HepG2 (cell line): ENCODE measurements around the gene PRM3. TPM values are rescaled to one million over a fixed set of nuclear protein-coding genes. Genes with fewer than 3 reads are reported as not detected.

ENCODE experiments used
- ARNT2 ChIP-seq: sonication (generic); formaldehyde crosslinking; IDR thresholded peaks from 2 replicates; pipeline ENCODE4 v1.8.0; 2022; ENCODE audit warnings: mild to moderate bottlenecking, low read depth, missing genetic modification reagents, moderate library complexity
- ATF5 ChIP-seq: sonication (generic); formaldehyde crosslinking; IDR thresholded peaks from 2 replicates; pipeline ENCODE4 v1.4.0; 2020; ENCODE audit warnings: mild to moderate bottlenecking, low read depth, missing genetic modification reagents
- CBX1 ChIP-seq: IDR thresholded peaks from one replicate; pipeline ENCODE4 v1.6.1; 2016; ENCODE audit warnings: antibody characterized with exemption, low read depth
- ETV5 ChIP-seq: IDR thresholded peaks from 2 replicates; pipeline ENCODE4 v1.6.1; 2018; ENCODE audit warnings: missing biosample characterization, missing genetic modification reagents, inconsistent platforms, borderline replicate concordance
- HMGA1 ChIP-seq: sonication (generic); formaldehyde crosslinking; conservative IDR thresholded peaks from 2 replicates; pipeline ENCODE4 v1.4.0; 2020; ENCODE audit warnings: missing genetic modification reagents
- IRF2 ChIP-seq: IDR thresholded peaks from 2 replicates; pipeline ENCODE4 v1.6.1; 2018; ENCODE audit warnings: missing genetic modification reagents, missing compliant biosample characterization
- MED1 ChIP-seq: sonication (generic); formaldehyde crosslinking; IDR thresholded peaks from 2 replicates; pipeline ENCODE4 v1.4.0; 2020; ENCODE audit warnings: missing genetic modification reagents
- SP2 ChIP-seq: sonication (generic); formaldehyde crosslinking; IDR thresholded peaks from 2 replicates; pipeline ENCODE4 v1.5.1; 2020; ENCODE audit warnings: mild to moderate bottlenecking, missing genetic modification reagents
- THAP11 ChIP-seq: IDR thresholded peaks from 2 replicates; pipeline ENCODE4 v1.6.1; 2016; ENCODE audit warnings: missing biosample characterization, missing genetic modification reagents
- ZC3H4 ChIP-seq: sonication (generic); formaldehyde crosslinking; IDR thresholded peaks from 2 replicates; pipeline ENCODE4 v1.4.0; 2020; ENCODE audit warnings: missing genetic modification reagents, borderline replicate concordance
- ZGPAT ChIP-seq: IDR thresholded peaks from 2 replicates; pipeline ENCODE4 v1.6.1; 2016; ENCODE audit warnings: mild to moderate bottlenecking
- ZIK1 ChIP-seq: sonication (generic); formaldehyde crosslinking; IDR thresholded peaks from 2 replicates; pipeline ENCODE4 v1.5.0; 2020; ENCODE audit warnings: mild to moderate bottlenecking, low read depth, missing genetic modification reagents, borderline replicate concordance
- ZNF460 ChIP-seq: sonication (generic); formaldehyde crosslinking; IDR thresholded peaks from 2 replicates; pipeline ENCODE4 v1.5.1; 2020; ENCODE audit warnings: missing genetic modification reagents, mild to moderate bottlenecking, borderline replicate concordance
- ZNF644 ChIP-seq: IDR thresholded peaks from 2 replicates; pipeline ENCODE4 v1.6.1; 2016; ENCODE audit warnings: low read depth
- ZNF766 ChIP-seq: sonication (generic); formaldehyde crosslinking; IDR thresholded peaks from 2 replicates; pipeline ENCODE4 v1.5.0; 2020; ENCODE audit warnings: missing genetic modification reagents, borderline replicate concordance
- ZNF879 ChIP-seq: sonication (generic); formaldehyde crosslinking; IDR thresholded peaks from 2 replicates; pipeline ENCODE4 v1.8.1; 2023; ENCODE audit warnings: missing genetic modification reagents
- polyA plus RNA-seq, 8 experiments: library from polyadenylated mRNA; depleted of rRNA in 3 of 8; stranded (reverse) in 7 of 8; unstranded in 1 of 8; fragments of >200 nt; fragmentation: Illumina TruSeq in 4 of 8; extraction: Trizol in 4 of 8; gene quantifications; 2 replicates each; pipeline versions ENCODE4 v1.2.1 to v1.2.3, GENCODE V29; 2011 to 2016; ENCODE audit warnings: low read depth in 4 of 8, missing spikeins in 1 of 8, mixed read lengths in 1 of 8; ENCODE audit not compliant: insufficient read depth in 1 of 8
- total RNA-seq, 5 experiments: library from RNA; depleted of rRNA; stranded (reverse); fragments of >200 nt; fragmentation: Illumina TruSeq; extraction: Trizol; gene quantifications; 2 replicates each; pipeline ENCODE4 v1.2.3, GENCODE V29; 2016; ENCODE audit warnings: low read depth in 1 of 5
- TF ChIP-seq, protein P1 (sequence below): sonication (generic); formaldehyde crosslinking; IDR thresholded peaks from 2 replicates; pipeline ENCODE4 v1.4.0; 2020; ENCODE audit warnings: low read depth, missing genetic modification reagents
- TF ChIP-seq, protein P2 (sequence below): sonication (generic); formaldehyde crosslinking; IDR thresholded peaks from 2 replicates; pipeline ENCODE4 v1.4.0; 2020; ENCODE audit warnings: mild to moderate bottlenecking, missing genetic modification reagents
- TF ChIP-seq, protein P3 (sequence below): sonication (generic); formaldehyde crosslinking; conservative IDR thresholded peaks from 2 replicates; pipeline ENCODE4 v1.8.0; 2022; ENCODE audit warnings: low read depth, missing genetic modification reagents
- TF ChIP-seq, protein P4 (sequence below): sonication (generic); formaldehyde crosslinking; IDR thresholded peaks from 2 replicates; pipeline ENCODE4 v1.8.1; 2023; ENCODE audit warnings: missing genetic modification reagents, inconsistent platforms, borderline replicate concordance

PRM3 gene
- total and polyA plus RNA-seq, 2 of the 13 experiments (the other 11 are each of a cell fraction or from before 2014, with no cell fraction given) = not detected

DNA sequence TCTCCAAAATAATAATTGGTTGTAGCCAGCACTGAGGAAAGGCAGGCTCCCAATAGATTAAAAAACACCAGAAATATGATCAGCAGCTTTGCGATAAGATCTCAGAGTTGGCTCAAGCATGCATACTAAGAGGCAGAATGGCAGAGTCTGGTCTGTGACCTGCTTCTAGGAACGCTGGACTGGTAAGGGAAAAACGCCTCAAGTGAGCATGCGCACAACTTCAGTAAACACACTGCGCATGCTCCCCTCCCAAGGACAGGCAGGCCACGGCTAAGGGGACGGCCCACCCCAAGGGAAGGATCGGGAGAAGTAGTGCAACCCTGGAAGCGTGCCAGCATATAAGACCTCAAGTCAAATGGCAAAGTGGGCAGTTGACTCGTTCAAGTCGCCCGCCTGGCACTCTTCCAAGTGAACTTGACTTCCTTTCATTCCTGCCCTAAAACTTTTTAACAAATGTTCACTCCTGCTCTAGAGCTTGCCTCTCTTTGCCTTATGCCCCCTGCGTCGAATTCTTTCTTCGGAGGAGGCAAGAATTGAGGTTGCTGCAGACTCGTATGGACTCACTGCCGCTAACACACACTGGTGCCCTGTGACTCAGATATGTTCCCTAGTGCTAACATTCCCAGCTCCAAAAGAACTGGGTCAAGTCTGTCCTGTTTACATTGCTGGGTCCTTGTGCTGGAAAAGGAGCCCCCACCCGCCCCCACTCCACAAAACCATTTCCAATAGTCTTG lies 30.1 kb upstream of the PRM3 start (continued):
- no peak for TF ChIP-seq ZNF644 (CRISPR knock-in tag)
- no peak; the same call in 1 of the 2 replicates for TF ChIP-seq ZC3H4 (CRISPR knock-in tag)
- TF ChIP-seq ARNT2 = 0 out of 2 replicates have a peak, but pooled peaks have one; percentile 35
- TF ChIP-seq, protein P1, sequence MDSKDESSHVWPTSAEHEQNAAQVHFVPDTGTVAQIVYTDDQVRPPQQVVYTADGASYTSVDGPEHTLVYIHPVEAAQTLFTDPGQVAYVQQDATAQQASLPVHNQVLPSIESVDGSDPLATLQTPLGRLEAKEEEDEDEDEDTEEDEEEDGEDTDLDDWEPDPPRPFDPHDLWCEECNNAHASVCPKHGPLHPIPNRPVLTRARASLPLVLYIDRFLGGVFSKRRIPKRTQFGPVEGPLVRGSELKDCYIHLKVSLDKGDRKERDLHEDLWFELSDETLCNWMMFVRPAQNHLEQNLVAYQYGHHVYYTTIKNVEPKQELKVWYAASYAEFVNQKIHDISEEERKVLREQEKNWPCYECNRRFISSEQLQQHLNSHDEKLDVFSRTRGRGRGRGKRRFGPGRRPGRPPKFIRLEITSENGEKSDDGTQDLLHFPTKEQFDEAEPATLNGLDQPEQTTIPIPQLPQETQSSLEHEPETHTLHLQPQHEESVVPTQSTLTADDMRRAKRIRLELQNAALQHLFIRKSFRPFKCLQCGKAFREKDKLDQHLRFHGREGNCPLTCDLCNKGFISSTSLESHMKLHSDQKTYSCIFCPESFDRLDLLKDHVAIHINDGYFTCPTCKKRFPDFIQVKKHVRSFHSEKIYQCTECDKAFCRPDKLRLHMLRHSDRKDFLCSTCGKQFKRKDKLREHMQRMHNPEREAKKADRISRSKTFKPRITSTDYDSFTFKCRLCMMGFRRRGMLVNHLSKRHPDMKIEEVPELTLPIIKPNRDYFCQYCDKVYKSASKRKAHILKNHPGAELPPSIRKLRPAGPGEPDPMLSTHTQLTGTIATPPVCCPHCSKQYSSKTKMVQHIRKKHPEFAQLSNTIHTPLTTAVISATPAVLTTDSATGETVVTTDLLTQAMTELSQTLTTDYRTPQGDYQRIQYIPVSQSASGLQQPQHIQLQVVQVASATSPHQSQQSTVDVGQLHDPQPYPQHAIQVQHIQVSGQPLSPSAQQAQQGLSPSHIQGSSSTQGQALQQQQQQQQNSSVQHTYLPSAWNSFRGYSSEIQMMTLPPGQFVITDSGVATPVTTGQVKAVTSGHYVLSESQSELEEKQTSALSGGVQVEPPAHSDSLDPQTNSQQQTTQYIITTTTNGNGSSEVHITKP (CRISPR knock-in tag) = peak; percentile 41; the same call in 1 of the 2 replicates
- TF ChIP-seq, protein P2, sequence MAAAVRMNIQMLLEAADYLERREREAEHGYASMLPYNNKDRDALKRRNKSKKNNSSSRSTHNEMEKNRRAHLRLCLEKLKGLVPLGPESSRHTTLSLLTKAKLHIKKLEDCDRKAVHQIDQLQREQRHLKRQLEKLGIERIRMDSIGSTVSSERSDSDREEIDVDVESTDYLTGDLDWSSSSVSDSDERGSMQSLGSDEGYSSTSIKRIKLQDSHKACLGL (CRISPR knock-in tag) = no peak
- TF ChIP-seq, protein P3, sequence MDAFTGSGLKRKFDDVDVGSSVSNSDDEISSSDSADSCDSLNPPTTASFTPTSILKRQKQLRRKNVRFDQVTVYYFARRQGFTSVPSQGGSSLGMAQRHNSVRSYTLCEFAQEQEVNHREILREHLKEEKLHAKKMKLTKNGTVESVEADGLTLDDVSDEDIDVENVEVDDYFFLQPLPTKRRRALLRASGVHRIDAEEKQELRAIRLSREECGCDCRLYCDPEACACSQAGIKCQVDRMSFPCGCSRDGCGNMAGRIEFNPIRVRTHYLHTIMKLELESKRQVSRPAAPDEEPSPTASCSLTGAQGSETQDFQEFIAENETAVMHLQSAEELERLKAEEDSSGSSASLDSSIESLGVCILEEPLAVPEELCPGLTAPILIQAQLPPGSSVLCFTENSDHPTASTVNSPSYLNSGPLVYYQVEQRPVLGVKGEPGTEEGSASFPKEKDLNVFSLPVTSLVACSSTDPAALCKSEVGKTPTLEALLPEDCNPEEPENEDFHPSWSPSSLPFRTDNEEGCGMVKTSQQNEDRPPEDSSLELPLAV (CRISPR knock-in tag) = no peak
- TF ChIP-seq, protein P4, sequence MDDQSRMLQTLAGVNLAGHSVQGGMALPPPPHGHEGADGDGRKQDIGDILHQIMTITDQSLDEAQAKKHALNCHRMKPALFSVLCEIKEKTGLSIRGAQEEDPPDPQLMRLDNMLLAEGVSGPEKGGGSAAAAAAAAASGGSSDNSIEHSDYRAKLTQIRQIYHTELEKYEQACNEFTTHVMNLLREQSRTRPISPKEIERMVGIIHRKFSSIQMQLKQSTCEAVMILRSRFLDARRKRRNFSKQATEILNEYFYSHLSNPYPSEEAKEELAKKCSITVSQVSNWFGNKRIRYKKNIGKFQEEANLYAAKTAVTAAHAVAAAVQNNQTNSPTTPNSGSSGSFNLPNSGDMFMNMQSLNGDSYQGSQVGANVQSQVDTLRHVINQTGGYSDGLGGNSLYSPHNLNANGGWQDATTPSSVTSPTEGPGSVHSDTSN (CRISPR knock-in tag) = no peak
- TF ChIP-seq THAP11 (CRISPR knock-in tag) = no peak; the same call in 1 of the 2 replicates
- no peak for TF ChIP-seq ZNF460
- no peak for TF ChIP-seq CBX1
- no peak for TF ChIP-seq ZNF879
- no peak for TF ChIP-seq SP2 (CRISPR knock-in tag)
- no peak for TF ChIP-seq ZGPAT
- 0 out of 2 replicates have a peak, but pooled peaks have one; percentile 5 for TF ChIP-seq ETV5 (CRISPR knock-in tag)
- TF ChIP-seq ZNF766 (CRISPR knock-in tag) = no peak
- TF ChIP-seq IRF2 (CRISPR knock-in tag) = 0 out of 2 replicates have a peak, but pooled peaks have one; percentile 17
- no peak for TF ChIP-seq HMGA1 (CRISPR knock-in tag)
- TF ChIP-seq ATF5 (CRISPR knock-in tag) = no peak
- 0 out of 2 replicates have a peak, but pooled peaks have one; percentile 34 for TF ChIP-seq MED1 (CRISPR knock-in tag)
- 0 out of 2 replicates have a peak, but pooled peaks have one; percentile 49 for TF ChIP-seq ZIK1 (CRISPR knock-in tag)
